H1 (cell line): Measurements from ENCODE around the gene PCSK4. TPM values are rescaled to one million over a fixed set of nuclear protein-coding genes. Genes with fewer than 3 reads are reported as not detected.

Experiments
- CTCF ChIA-PET: fragments of 300-600 bp; sonication (Branson Sonifier 250); formaldehyde crosslinking; loops from one replicate; lab custom pipeline; 2021; ENCODE audit not compliant: partially characterized antibody; lab: Charles Lee
- POLR2A ChIA-PET: fragments of 300-600 bp; sonication (Branson Sonifier 250); formaldehyde crosslinking; loops from one replicate; lab custom pipeline; 2021; ENCODE audit warnings: inconsistent platforms; ENCODE audit not compliant: partially characterized antibody; lab: Charles Lee
- DNase-seq, 2 experiments: peaks; one replicate each; pipeline versions ENCODE4 v3.0.0 to v3.0.0-alpha.2; 2010 to 2022; ENCODE audit warnings: low spot score in 2 of 2, low read depth in 1 of 2, mixed read lengths in 1 of 2
- FAIRE-seq: peaks from 2 replicates; lab custom pipeline; 2011; peaks lifted over from hg19 to GRCh38; lab: Jason Lieb, UNC
- H2AFZ ChIP-seq: 2 replicates; pipeline ENCODE4 v1.8.1; 2012; ENCODE audit warnings: low read length, inconsistent platforms
- H2AK5ac ChIP-seq: 2 replicates; pipeline ENCODE4 v1.6.1; 2013; ENCODE audit warnings: low read depth, low read length
- H2BK120ac ChIP-seq: replicated peaks from 2 replicates; pipeline ENCODE3; 2013; ENCODE audit warnings: low read depth, low read length, inconsistent platforms
- H2BK12ac ChIP-seq: 2 replicates; pipeline ENCODE4 v1.6.1; 2013; ENCODE audit warnings: low read depth, low read length
- H2BK15ac ChIP-seq: 2 replicates; pipeline ENCODE4 v1.6.1; 2013; ENCODE audit warnings: low read length
- H2BK20ac ChIP-seq: 2 replicates; pipeline ENCODE4 v1.6.1; 2013; ENCODE audit warnings: low read length
- H2BK5ac ChIP-seq: 2 replicates; pipeline ENCODE4 v1.6.1; 2013; ENCODE audit warnings: low read depth, low read length
- H3K14ac ChIP-seq: 2 replicates; pipeline ENCODE4 v1.6.1; 2013; ENCODE audit warnings: inconsistent platforms; ENCODE audit not compliant: insufficient read length
- H3K18ac ChIP-seq: 2 replicates; pipeline ENCODE4 v1.6.1; 2013; ENCODE audit warnings: low read length; ENCODE audit errors: extremely low read depth
- H3K23ac ChIP-seq: 2 replicates; pipeline ENCODE4 v1.6.1; 2013; ENCODE audit warnings: inconsistent platforms; ENCODE audit not compliant: insufficient read length
- H3K23me2 ChIP-seq: 2 replicates; pipeline ENCODE4 v1.6.1; 2013; ENCODE audit warnings: low read depth, low read length
- H3K27ac ChIP-seq: 2 replicates; pipeline ENCODE4 v1.6.1; 2011; ENCODE audit warnings: low read depth, low read length, inconsistent platforms
- H3K27me3 ChIP-seq, 4 experiments: replicated peaks in 1 of 4; 1 replicate in 1 of 4; 2 replicates in 3 of 4; pipeline versions ENCODE4 v1.6.1 to v1.8.1; 2011 to 2013; ENCODE audit warnings: low read length in 3 of 4, mild to moderate bottlenecking in 3 of 4, inconsistent platforms in 2 of 4, mixed read lengths in 2 of 4, moderate library complexity in 1 of 4; ENCODE audit not compliant: control insufficient read depth in 3 of 4, insufficient read depth in 3 of 4; ENCODE audit errors: extremely low read depth in 1 of 4
- H3K36me3 ChIP-seq, 4 experiments: 2 replicates each; pipeline versions ENCODE4 v1.6.1 to v1.8.1; 2011 to 2013; ENCODE audit warnings: mild to moderate bottlenecking in 4 of 4, low read length in 3 of 4, moderate library complexity in 2 of 4, control low read depth in 1 of 4, inconsistent platforms in 1 of 4; ENCODE audit not compliant: insufficient read depth in 4 of 4, control insufficient read depth in 2 of 4
- H3K4ac ChIP-seq: replicated peaks from 2 replicates; pipeline ENCODE3; 2013; ENCODE audit warnings: low read length, low read depth, mixed read lengths, inconsistent platforms; ENCODE audit not compliant: insufficient read length
- H3K4me1 ChIP-seq, 4 experiments: replicated peaks in 1 of 4; 1 replicate in 1 of 4; 2 replicates in 3 of 4; pipeline versions ENCODE4 v1.6.1 to v1.8.1; 2011 to 2013; ENCODE audit warnings: low read length in 3 of 4, inconsistent platforms in 2 of 4, mixed read lengths in 1 of 4; ENCODE audit not compliant: insufficient read depth in 4 of 4, control insufficient read depth in 3 of 4
- H3K4me2 ChIP-seq, 2 experiments: 2 replicates each; pipeline versions ENCODE4 v1.6.1 to v1.8.1; 2011 to 2013; ENCODE audit warnings: low read depth in 2 of 2, low read length in 2 of 2, control low read depth in 1 of 2, inconsistent platforms in 1 of 2, mild to moderate bottlenecking in 1 of 2; ENCODE audit not compliant: insufficient read depth in 1 of 2
- H3K4me3 ChIP-seq, 4 experiments: fragments of 200-600, 300-600 bp in 1 of 4; sonication (generic), shearing (Covaris generic), sonication (Bioruptor Twin) in 1 of 4; 2 replicates each; pipeline versions ENCODE4 v1.5.1 to v1.8.1; 2011 to 2016; ENCODE audit warnings: low read length in 4 of 4, low read depth in 3 of 4, control low read depth in 2 of 4, inconsistent platforms in 2 of 4, mild to moderate bottlenecking in 2 of 4, mixed read lengths in 1 of 4, moderate library complexity in 1 of 4; ENCODE audit not compliant: insufficient read depth in 2 of 4; ENCODE audit errors: extremely low read depth in 1 of 4
- H3K56ac ChIP-seq: replicated peaks from 2 replicates; pipeline ENCODE3; 2013; ENCODE audit warnings: low read depth, mild to moderate bottlenecking, mixed read lengths, low read length, inconsistent platforms; ENCODE audit not compliant: insufficient read length
- H3K79me1 ChIP-seq: 2 replicates; pipeline ENCODE4 v1.6.1; 2013; ENCODE audit warnings: low read depth, low read length, control low read depth
- H3K79me2 ChIP-seq, 2 experiments: 2 replicates each; pipeline versions ENCODE4 v1.6.1 to v1.8.1; 2012 to 2013; ENCODE audit warnings: low read length in 2 of 2, mild to moderate bottlenecking in 2 of 2, inconsistent platforms in 1 of 2; ENCODE audit not compliant: insufficient read depth in 2 of 2, control insufficient read depth in 1 of 2
- H3K9ac ChIP-seq, 4 experiments: replicated peaks in 1 of 4; 1 replicate in 1 of 4; 2 replicates in 3 of 4; pipeline versions ENCODE4 v1.6.1 to v1.8.1; 2011 to 2013; ENCODE audit warnings: low read depth in 3 of 4, low read length in 3 of 4, control low read depth in 2 of 4, mild to moderate bottlenecking in 2 of 4, moderate library complexity in 2 of 4, inconsistent platforms in 1 of 4; ENCODE audit errors: extremely low read depth in 1 of 4
- H3K9me3 ChIP-seq, 2 experiments: 2 replicates each; pipeline versions ENCODE4 v1.6.1 to v1.8.1; 2012 to 2013; ENCODE audit warnings: mild to moderate bottlenecking in 2 of 2, moderate library complexity in 2 of 2, control low read depth in 1 of 2, inconsistent platforms in 1 of 2, low read depth in 1 of 2, low read length in 1 of 2, mixed read lengths in 1 of 2; ENCODE audit not compliant: insufficient read depth in 2 of 2
- H4K20me1 ChIP-seq, 2 experiments: replicated peaks in 1 of 2; 2 replicates each; pipeline versions ENCODE3 to v1.8.1; 2011 to 2013; ENCODE audit warnings: inconsistent platforms in 2 of 2, low read length in 2 of 2, mild to moderate bottlenecking in 1 of 2; ENCODE audit not compliant: insufficient read depth in 2 of 2, control insufficient read depth in 1 of 2
- H4K5ac ChIP-seq: 2 replicates; pipeline ENCODE4 v1.6.1; 2013; ENCODE audit warnings: low read length, low read depth, mixed read lengths, inconsistent platforms; ENCODE audit not compliant: insufficient read length
- H4K8ac ChIP-seq: 2 replicates; pipeline ENCODE4 v1.8.0; 2013; ENCODE audit warnings: mild to moderate bottlenecking, moderate library complexity, low read length, inconsistent platforms; ENCODE audit not compliant: insufficient read depth; ENCODE audit errors: extremely low read depth
- H4K91ac ChIP-seq: replicated peaks from 2 replicates; pipeline ENCODE3; 2013; ENCODE audit warnings: low read length, mixed read lengths, inconsistent platforms; ENCODE audit not compliant: insufficient read length
- EGR1 ChIP-seq: IDR thresholded peaks from 2 replicates; pipeline ENCODE4 v1.6.1; 2011; ENCODE audit warnings: low read depth, low read length, borderline replicate concordance
- HDAC2 ChIP-seq, 2 experiments: fragments of 300-600 bp in 1 of 2; sonication (generic) in 1 of 2; IDR thresholded peaks; 2 replicates each; pipeline ENCODE4 v1.6.1; 2011 to 2012; ENCODE audit warnings: low read depth in 2 of 2, low read length in 2 of 2, mild to moderate bottlenecking in 2 of 2, moderate library complexity in 2 of 2, borderline replicate concordance in 1 of 2, inconsistent platforms in 1 of 2
- KDM1A ChIP-seq: fragments of 200-600, 300-600 bp; sonication (generic); IDR thresholded peaks from 2 replicates; pipeline ENCODE4 v1.7.1; 2016; ENCODE audit warnings: mild to moderate bottlenecking, low read length, borderline replicate concordance
- WGBS, 2 experiments: shearing (Covaris generic) in 1 of 2; methylation state at CpG; one replicate each; pipeline versions ENCODE4 v1.1.6 to v1.1.7; 2013 to 2015; ENCODE audit warnings: low lambda C conversion rate in 2 of 2, mixed read lengths in 2 of 2, inconsistent platforms in 1 of 2, low coverage in 1 of 2, missing lambda C conversion rate in 1 of 2; ENCODE audit not compliant: insufficient replicate concordance in 2 of 2, insufficient coverage in 1 of 2, insufficient read length in 1 of 2; ENCODE audit errors: extremely low coverage in 1 of 2, missing lambda C conversion rate in 1 of 2; 5-methylcytosine and 5-hydroxymethylcytosine counted together
- polyA plus RNA-seq, 7 experiments: library from polyadenylated mRNA; depleted of rRNA in 3 of 7; stranded (reverse) in 5 of 7; unstranded in 2 of 7; fragments of >200 nt in 5 of 7; fragments of 200-250 nt in 2 of 7; gene quantifications; 1 replicate in 5 of 7; 2 replicates in 1 of 7; 4 replicates in 1 of 7; pipeline versions ENCODE4 v1.2.1 to v1.2.3, GENCODE V29; 2011 to 2013; ENCODE audit warnings: missing spikeins in 2 of 7, mixed read lengths in 2 of 7
- total RNA-seq: library from RNA; stranded (reverse); fragmentation: NEBNext Ultra II Directional; extraction: Animal tissue kit (Norgen Biotek cat#: 25700); gene quantifications from 2 replicates; pipeline ENCODE4 v1.2.1, GENCODE V29; 2021
- TF ChIP-seq, protein P1 (sequence below): IDR thresholded peaks from 2 replicates; pipeline ENCODE4 v1.6.1; 2012; ENCODE audit warnings: inconsistent platforms

PCSK4 gene
- total and polyA plus RNA-seq, 2 of the 8 experiments (the other 6 are each of a cell fraction or from before 2014, with no cell fraction given): 9.8 to 10.7 TPM

DNA sequence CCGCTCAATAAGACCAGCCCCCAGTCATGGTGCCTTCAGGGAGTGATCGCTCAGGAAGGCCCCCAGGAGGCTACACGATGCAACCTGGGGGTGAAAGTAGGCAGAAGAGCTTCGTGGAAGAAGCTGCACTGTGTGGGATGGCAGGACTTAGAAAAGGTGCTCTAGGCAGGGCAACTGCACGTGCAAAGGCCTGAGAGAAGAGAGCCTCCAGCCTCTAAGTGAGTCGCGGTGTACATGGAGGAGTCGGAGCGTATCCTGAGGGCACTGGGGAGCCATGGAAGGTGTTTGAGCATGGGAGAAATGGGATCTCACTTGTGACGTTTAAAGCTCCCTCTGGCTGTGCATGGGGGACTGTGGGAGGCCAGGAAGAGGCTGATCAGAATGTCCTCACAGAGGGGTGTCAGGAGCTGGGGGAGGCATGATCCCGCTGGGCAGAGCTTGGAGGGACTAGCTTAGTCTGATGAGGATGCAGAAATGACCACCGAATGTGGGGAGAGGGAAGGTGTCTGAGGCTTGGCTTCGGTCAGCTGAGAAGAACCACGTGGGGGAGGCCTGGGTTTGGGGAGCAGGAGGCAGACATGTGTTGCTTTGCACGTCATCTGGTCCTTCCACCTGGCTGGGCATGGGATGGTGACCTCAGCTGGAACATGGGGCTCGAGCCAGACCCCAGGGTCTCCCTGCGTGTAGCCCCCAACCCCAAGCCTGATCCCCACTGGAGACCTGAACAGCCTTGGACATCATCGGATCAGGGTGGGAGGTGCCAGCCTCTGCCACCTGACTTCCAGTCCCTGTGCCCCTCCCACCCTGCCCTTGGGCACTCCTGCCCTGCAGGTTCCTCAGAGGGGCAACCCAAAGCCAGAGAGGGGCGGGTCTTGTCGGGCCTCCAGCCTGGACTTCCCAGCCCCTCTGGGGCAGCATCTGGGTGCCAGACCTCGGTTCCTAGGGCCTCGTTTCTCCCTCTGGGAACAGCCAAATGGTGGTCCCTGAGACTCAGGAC lies 39.1 kb downstream of the PCSK4 start:
- Histone ChIP-seq H4K8ac (peak overlapping the region; percentile 78; the same call in 1 of the 2 replicates), H4K91ac (peak overlapping the region; percentile 76), H3K27ac (no peak overlapping the region), H3K4ac (no peak overlapping the region), H2BK20ac (0 out of 2 replicates have a peak overlapping the region, but pooled peaks have one; percentile 61), H3K36me3 (no peaks in the 10 kb centered on the region), H3K9ac (no peak overlapping the region; a peak in 2 of 7 replicates), H3K9me3 (no peaks in the 10 kb centered on the region), H3K14ac (no peak overlapping the region), H2AFZ (no peak overlapping the region), H3K56ac (no peak overlapping the region), H3K79me1 (no peaks in the 10 kb centered on the region), H3K79me2 (no peaks in the 10 kb centered on the region), H3K4me2 (peak overlapping the region; percentile 49 to 55), H4K20me1 (peaks cover 13 to 14% of the 10 kb centered on the region in 2 experiments), H3K4me1 (peaks cover 0 to 37% (median 28%) of the 10 kb centered on the region in 4 experiments; a peak in 6 of 7 replicates), H3K23ac (no peak overlapping the region), H3K23me2 (peaks cover 7% of the 10 kb centered on the region; the same call in 1 of the 2 replicates), H2BK12ac (peak overlapping the region; percentile 85; the same call in 1 of the 2 replicates), H3K4me3 (peak overlapping the region in 2 of 4 experiments; percentile 43 to 60; a peak in 4 of 8 replicates), H3K18ac (no peak overlapping the region; the same call in 1 of the 2 replicates), H2BK15ac (peak overlapping the region; percentile 95), H4K5ac (peak overlapping the region; percentile 25), H3K27me3 (peaks cover 34 to 59% (median 55%) of the 10 kb centered on the region in 4 experiments), H2AK5ac (0 out of 2 replicates have a peak overlapping the region, but pooled peaks have one; percentile 53), H2BK120ac (no peak overlapping the region), H2BK5ac (no peak overlapping the region)
- no peak for FAIRE-seq
- POLR2A ChIA-PET: interaction anchor here (1.0 to 9.4 kb wide), 6 partner anchors 9 to 424 kb away, joined by 3 to 109 read pairs (median 6); partner anchors contain the start of gene CIRBP
- CTCF ChIA-PET: interaction anchor here (1.0 to 1.2 kb wide), 3 partner anchors 14 to 58 kb away, joined by 3 to 5 read pairs (median 4); no protein-coding TSS in a partner anchor
- no peak for DNase-seq
- WGBS, 2 experiments: 79% methylated on average over 21 of the region's 22 CpGs; no CpG with 5 or more reads in 1 of the 2 experiments
- TF ChIP-seq, protein P1, sequence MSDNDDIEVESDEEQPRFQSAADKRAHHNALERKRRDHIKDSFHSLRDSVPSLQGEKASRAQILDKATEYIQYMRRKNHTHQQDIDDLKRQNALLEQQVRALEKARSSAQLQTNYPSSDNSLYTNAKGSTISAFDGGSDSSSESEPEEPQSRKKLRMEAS: peak; percentile 44; the same call in 1 of the 2 replicates
- TF ChIP-seq KDM1A: peak; percentile 94
- no peak for TF ChIP-seq EGR1
- TF ChIP-seq HDAC2 (IDR thresholded peaks at IDR 0.05; ENCODE audit: borderline replicate concordance in 1 of 2, low read depth in 2 of 2, low read length in 2 of 2): 0 out of 4 replicates have a peak, but pooled peaks of 1 of the 2 experiments have one; percentile 40
